Cardiac muscle cell (in vitro differentiated cells and primary cell): Measurements from ENCODE around the gene OGFOD3. TPM values are rescaled to one million over a fixed set of nuclear protein-coding genes. Genes with fewer than 3 reads are reported as not detected.
"Not testable (repeated sequence)": the region's sequence is repeated elsewhere in the genome, so short reads cannot be mapped to it uniquely, and the experiment has no call there.

Source experiments
- DNase-seq, 2 donors: peaks; one replicate each; pipeline versions ENCODE4 v3.0.0 to v3.0.0-alpha.2; 2010 to 2017; ENCODE audit warnings: low read depth in 1 of 2, low spot score in 1 of 2
- H3K27ac ChIP-seq: fragments of 200-600 bp; sonication (generic); 2 replicates; pipeline ENCODE4 v1.5.1; 2016
- H3K27me3 ChIP-seq: fragments of 200-600 bp; sonication (generic); 2 replicates; pipeline ENCODE4 v1.6.0; 2016; ENCODE audit warnings: control low read depth
- H3K36me3 ChIP-seq: fragments of 200-600 bp; sonication (generic); 2 replicates; pipeline ENCODE4 v1.5.1; 2016; ENCODE audit warnings: control low read depth
- H3K4me1 ChIP-seq: fragments of 200-600 bp; sonication (generic); 2 replicates; pipeline ENCODE4 v1.8.1; 2017; ENCODE audit warnings: low read depth, mild to moderate bottlenecking, mixed run types
- H3K4me3 ChIP-seq: fragments of 200-600 bp; sonication (generic); 2 replicates; pipeline ENCODE4 v1.5.1; 2016; ENCODE audit warnings: mild to moderate bottlenecking
- H3K9me3 ChIP-seq: fragments of 200-600 bp; sonication (generic); 2 replicates; pipeline ENCODE4 v1.5.1; 2017; ENCODE audit warnings: low read depth, mild to moderate bottlenecking, control low read depth
- polyA plus RNA-seq: library from polyadenylated mRNA; unstranded; fragments of >200 nt; fragmentation: Nextera tagmentation; extraction: Ambion mirVana; gene quantifications from 2 replicates; pipeline ENCODE4 v1.2.1, GENCODE V29; 2016
- total RNA-seq: library from RNA; depleted of rRNA; stranded (reverse); fragments of >200 nt; gene quantifications from 2 replicates; pipeline ENCODE4 v1.2.3, GENCODE V29; 2016
- TF ChIP-seq, protein P1 (sequence below): IDR thresholded peaks from 2 replicates; pipeline ENCODE4 v1.5.1; 2012; ENCODE audit warnings: low read depth, mild to moderate bottlenecking, low read length

The OGFOD3 gene
- total and polyA plus RNA-seq, 2 experiments from 2014 or later, result 26.1 to 45.2 TPM

DNA sequence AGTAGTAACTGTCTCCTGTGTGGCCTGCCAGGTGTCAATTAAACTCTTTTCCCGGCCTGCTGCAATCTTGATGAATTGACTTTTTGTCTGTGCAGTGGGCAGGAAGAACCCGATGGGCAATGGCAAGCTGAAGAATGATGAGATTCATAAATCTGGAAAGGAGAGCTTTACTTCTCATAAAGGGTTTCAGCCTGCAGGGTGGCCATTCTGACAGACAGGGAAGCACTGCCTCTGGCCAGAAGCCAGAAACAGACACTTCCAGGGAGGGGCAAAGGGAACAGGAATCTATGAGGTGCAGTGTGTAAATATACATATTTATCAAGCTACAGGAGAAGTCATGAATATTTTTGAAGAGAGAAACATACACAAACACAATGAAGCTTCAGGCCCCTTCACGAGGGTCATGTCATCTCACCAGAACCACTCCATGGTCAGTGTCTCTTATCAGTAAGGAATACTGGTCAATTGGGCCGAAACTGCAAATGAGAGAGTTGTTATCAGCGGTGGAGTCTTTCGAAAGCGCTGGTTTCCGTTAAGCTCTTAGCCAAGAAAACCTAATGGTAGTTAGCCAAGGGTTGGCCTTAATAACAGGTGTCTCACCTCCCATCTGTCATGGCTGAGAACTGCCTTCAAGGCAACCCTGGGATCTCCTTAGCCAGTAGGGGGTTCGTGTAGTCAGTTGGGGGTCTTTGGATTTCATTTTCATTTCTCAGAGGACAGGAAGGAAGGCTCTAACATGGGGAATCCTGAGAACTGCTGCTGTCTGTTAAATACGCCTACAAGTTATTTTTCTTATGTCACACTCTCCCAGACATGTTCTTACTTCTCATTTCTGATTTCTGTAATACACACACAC lies 38.9 kb upstream of the OGFOD3 start:
- peaks cover 13% of the 10 kb centered on the region for H3K4me1 ChIP-seq
- peak overlapping the region; percentile 100 for H3K27ac ChIP-seq
- H3K9me3 ChIP-seq, result no peaks in the 10 kb centered on the region
- TF ChIP-seq, protein P1, sequence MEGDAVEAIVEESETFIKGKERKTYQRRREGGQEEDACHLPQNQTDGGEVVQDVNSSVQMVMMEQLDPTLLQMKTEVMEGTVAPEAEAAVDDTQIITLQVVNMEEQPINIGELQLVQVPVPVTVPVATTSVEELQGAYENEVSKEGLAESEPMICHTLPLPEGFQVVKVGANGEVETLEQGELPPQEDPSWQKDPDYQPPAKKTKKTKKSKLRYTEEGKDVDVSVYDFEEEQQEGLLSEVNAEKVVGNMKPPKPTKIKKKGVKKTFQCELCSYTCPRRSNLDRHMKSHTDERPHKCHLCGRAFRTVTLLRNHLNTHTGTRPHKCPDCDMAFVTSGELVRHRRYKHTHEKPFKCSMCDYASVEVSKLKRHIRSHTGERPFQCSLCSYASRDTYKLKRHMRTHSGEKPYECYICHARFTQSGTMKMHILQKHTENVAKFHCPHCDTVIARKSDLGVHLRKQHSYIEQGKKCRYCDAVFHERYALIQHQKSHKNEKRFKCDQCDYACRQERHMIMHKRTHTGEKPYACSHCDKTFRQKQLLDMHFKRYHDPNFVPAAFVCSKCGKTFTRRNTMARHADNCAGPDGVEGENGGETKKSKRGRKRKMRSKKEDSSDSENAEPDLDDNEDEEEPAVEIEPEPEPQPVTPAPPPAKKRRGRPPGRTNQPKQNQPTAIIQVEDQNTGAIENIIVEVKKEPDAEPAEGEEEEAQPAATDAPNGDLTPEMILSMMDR, result no peak
- H3K4me3 ChIP-seq, result peak overlapping the region; percentile 64
- peak in 1 of 2 donors; percentile 60 for DNase-seq
- peaks cover 16% of the 10 kb centered on the region for H3K36me3 ChIP-seq
- H3K27me3 ChIP-seq, result no peaks in the 10 kb centered on the region

DNA sequence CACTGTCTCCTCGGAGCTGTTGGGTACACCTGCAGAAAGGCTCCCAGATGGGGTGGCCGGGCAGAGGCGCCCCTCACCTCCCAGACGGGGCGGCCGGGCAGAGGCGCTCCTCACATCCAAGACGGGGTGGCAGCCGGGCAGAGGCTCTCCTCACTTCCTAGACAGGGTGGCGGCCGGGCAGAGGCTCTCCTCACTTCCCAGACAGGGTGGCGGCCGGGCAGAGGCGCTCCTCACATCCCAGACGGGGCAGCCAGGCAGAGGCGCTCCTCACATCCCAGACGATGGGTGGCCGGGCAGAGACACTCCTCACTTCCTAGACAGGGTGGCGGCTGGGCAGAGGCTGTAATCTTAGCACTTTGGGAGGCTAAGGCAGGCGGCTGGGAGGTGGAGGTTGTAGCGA lies 35.3 kb upstream of the OGFOD3 start:
- H3K36me3 ChIP-seq, H3K27ac ChIP-seq, H3K9me3 ChIP-seq, H3K27me3 ChIP-seq, DNase-seq, H3K4me1 ChIP-seq, H3K4me3 ChIP-seq: not testable (repeated sequence)

DNA sequence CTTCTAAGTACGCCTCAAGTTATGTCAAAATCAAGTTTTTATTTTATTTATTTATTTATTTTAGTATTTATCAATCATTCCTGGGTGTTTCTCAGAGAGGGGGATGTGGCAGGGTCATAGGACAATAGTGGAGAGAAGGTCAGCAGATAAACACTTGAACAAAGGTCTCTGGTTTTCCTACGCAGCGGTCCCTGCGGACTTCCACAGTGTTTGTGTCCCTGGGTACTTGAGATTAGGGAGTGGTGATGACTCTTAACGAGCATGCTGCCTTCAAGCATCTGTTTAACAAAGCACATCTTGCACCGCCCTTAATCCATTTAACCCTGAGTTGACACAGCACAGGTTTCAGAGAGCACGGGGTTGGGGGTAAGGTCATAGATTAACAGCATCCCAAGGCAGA lies 34.8 kb upstream of the OGFOD3 start:
- H3K27ac ChIP-seq, DNase-seq, H3K4me1 ChIP-seq, H3K9me3 ChIP-seq, H3K4me3 ChIP-seq, H3K27me3 ChIP-seq, H3K36me3 ChIP-seq: not testable (repeated sequence)

DNA sequence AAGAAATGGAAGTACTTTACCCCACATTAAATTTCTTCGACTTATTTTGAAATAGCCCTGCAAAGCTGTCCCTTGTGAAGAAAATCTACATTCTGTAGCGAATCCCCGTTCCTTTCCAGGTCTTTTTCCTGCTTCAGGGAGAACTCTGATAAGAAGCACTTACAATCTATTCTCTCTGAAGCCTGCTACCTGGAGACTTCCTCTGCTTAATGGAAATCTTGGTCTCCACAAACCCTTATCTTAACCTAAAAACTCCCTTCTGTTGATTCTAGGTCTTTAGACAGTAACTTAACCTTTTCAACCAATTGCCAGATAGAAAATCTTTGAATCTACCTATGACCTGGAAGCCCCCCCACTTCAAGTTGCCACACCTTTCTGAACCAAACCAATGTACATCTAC lies 33.8 kb upstream of the OGFOD3 start:
- no peaks in the 10 kb centered on the region for H3K9me3 ChIP-seq
- peaks cover 4% of the 10 kb centered on the region for H3K4me1 ChIP-seq
- H3K27ac ChIP-seq, result no peak overlapping the region
- no peak for DNase-seq
- TF ChIP-seq, protein P1, result no peak
- H3K27me3 ChIP-seq, result no peaks in the 10 kb centered on the region
- no peaks in the 10 kb centered on the region for H3K36me3 ChIP-seq
- no peak overlapping the region for H3K4me3 ChIP-seq

DNA sequence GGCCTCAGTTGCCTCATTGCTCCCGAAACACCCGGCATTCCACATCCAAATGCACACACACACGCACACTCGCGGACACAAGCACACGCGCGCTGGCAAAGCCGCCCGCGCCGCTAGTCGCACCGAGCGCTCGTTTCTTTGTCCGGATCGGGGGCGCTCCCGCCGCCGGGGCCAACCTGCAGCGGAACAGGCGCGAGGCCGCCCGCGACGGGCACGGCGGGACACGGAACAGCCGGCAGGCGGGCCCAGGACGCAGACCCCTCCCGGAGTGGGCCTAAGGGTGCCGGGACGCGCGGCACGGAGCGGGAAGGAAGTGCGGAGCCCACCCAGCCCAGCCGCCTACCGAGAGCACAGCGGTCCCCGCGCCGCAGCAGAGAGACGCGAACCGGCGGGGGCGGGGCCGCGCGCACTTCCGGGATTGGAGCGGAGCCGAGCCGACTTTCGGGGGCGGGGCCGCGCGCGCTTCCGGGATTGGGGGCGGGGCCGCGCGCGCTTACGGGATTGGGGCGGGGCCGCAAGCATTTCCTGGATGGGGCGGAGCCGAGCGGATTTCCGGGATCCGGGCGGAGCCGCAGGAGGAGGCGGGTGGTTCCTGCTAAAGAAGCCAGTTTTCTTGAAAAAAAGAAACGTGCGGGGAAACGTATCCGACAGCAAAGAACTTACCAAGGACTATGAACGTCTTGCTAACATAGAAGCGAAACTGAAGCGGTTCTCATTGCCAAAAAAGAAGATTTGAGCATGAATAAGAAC lies 32.1 kb upstream of the OGFOD3 start, which contains the start of gene CYBC1:
Gene CYBC1 (minus strand): TSS at position 396 of the 750 bp plus-strand sequence. CDS start 1,498 bp downstream, outside the sequence.
- no peaks in the 10 kb centered on the region for H3K27me3 ChIP-seq
- peaks cover 4% of the 10 kb centered on the region for H3K4me1 ChIP-seq
- DNase-seq, result peak; percentile 96 to 97
- no peaks in the 10 kb centered on the region for H3K36me3 ChIP-seq
- TF ChIP-seq, protein P1, result no peak
- H3K4me3 ChIP-seq, result peak within 1 kb of the TSS; percentile 81
- no peaks in the 10 kb centered on the region for H3K9me3 ChIP-seq
- H3K27ac ChIP-seq, result peak within 1 kb of the TSS; percentile 19

DNA sequence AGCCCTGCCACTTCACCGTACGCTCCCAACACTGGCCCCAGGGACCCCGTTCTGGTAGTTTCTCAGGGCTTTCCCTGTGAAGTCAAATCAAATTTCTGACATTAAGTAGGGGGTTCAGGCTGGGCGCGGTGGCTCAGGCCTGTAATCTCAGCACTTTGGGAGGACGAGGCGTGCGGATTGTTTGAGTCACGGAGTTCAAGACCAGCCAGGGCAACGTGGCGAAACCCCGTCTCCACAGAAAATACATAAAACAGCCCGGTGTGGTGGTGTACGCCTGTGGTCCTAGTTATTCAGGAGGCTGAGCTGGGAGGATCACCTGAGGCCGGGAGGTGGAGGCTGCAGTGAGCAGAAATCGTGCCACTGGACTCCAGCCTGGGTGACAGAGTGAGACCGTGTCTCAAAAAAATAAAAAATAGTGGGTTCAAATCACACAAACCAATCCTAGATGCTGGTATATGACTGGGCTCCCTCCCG lies 31.5 kb upstream of the OGFOD3 start:
- H3K27ac ChIP-seq, result no peak overlapping the region
- no peaks in the 10 kb centered on the region for H3K9me3 ChIP-seq
- no peaks in the 10 kb centered on the region for H3K27me3 ChIP-seq
- no peaks in the 10 kb centered on the region for H3K36me3 ChIP-seq
- H3K4me1 ChIP-seq, result peaks cover 4% of the 10 kb centered on the region
- DNase-seq, result no peak
- peak overlapping the region; percentile 81 for H3K4me3 ChIP-seq
- TF ChIP-seq, protein P1, result no peak
